ENCODE measurements around the gene RMC1. TPM values are rescaled to one million over a fixed set of nuclear protein-coding genes. Genes with fewer than 3 reads are reported as not detected.

Gene RMC1
- total RNA-seq, 4 donors from 2014 or later: 19.7 to 30.6 (median 23.8) TPM

DNA sequence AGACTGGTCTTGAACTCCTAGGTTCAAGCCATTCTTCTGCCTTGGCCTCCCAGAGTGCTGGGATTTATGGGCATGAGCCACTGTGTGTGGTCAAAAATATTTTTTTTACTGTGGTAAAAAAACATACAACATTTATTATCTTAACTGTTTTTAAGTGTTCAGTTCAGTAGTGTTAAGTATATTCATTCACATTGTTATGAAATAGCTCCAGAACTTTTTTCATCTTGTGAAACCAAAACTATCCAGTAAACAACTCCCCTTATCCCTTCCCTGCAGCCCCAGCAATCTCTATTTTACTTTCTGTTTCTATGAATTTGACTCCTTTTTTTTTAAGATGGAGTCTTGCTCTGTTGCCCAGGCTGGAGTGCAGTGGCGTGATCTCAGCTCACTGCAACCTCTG lies 9.3 kb downstream of the RMC1 start:
- TF ChIP-seq, protein P1, sequence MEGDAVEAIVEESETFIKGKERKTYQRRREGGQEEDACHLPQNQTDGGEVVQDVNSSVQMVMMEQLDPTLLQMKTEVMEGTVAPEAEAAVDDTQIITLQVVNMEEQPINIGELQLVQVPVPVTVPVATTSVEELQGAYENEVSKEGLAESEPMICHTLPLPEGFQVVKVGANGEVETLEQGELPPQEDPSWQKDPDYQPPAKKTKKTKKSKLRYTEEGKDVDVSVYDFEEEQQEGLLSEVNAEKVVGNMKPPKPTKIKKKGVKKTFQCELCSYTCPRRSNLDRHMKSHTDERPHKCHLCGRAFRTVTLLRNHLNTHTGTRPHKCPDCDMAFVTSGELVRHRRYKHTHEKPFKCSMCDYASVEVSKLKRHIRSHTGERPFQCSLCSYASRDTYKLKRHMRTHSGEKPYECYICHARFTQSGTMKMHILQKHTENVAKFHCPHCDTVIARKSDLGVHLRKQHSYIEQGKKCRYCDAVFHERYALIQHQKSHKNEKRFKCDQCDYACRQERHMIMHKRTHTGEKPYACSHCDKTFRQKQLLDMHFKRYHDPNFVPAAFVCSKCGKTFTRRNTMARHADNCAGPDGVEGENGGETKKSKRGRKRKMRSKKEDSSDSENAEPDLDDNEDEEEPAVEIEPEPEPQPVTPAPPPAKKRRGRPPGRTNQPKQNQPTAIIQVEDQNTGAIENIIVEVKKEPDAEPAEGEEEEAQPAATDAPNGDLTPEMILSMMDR (IDR thresholded peaks at IDR 0.05): no peak
- no peak for DNase-seq (ENCODE audit: low spot score)
- ATAC-seq (ENCODE audit: low FRiP score): peak; percentile 52

DNA sequence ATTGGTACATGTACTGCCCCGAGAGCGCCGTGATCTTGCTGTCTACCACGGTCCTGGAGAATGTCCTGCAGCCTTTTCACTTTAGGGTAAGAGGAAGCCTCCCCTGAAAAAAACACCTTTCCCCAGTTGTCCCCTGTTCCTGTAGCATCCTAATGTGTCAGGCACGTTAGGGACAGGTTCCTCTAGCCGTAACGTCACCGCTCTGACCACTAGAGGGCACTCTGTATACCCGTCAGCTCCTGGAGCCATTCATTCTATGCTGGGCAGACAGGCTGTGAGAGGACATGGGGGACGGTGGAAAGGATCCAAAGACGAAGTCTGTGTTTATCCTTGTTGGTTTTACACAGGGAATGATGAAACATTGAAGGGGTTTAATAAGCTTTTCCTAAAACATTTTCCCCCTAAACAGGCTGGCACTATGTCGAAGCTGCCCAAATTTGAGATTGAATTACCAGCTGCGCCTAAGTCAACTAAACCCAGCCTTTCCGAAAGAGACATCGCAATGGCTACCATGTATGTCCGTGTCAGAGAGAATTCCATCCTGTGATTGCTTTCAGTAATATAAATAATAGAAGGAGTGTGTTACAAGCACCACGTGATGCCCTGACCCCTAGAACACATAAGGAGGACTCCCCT lies 12.7 kb downstream of the RMC1 start:
- DNase-seq (ENCODE audit: low spot score) (peak; percentile 38), ATAC-seq (ENCODE audit: low FRiP score) (peak; percentile 90)
- TF ChIP-seq, protein P1 (IDR thresholded peaks at IDR 0.05): peak in 1 of 3 donors; percentile 53

DNA sequence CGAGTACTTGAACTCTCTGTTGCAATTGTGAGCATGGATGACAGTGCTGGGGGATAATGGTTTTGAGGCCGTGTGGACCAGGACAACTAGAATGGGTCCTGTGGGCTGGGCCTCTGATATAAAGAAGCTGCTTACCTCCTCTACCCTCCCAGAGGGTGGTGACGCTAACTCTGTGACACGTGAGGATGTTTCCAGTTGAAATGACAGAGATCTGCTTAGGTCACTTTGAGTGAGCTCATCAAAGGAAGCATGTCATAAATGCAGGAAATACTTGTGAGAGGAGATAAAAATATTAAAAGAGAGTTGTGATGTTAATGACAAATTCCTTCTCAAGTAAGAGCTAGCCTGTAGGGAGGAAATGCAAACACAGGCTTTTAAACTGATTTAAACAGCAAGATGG lies 16.4 kb downstream of the RMC1 start:
- TF ChIP-seq, protein P1 (IDR thresholded peaks at IDR 0.05): no peak
- ATAC-seq (ENCODE audit: low FRiP score) (no peak), DNase-seq (ENCODE audit: low spot score) (no peak)

DNA sequence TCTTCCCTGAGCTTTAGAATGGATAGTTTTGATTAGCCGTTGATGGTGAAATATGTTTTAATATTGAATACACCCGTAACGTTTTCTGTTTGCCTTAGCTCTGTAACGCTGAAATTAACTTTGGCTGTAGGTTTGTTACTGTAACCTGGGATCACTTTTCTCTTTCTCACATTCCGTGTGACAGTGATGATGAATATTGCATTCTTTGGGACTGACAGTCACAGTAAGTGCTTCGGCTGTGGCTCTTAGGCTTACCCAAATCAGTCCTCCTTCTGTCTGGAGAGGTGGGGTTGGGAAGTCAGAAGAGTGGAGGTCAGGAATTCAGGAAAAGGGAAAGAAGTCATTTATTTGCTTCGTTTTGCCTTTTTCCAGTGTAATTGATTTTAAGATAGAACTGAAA lies 18.0 kb downstream of the RMC1 start:
- ATAC-seq (ENCODE audit: low FRiP score) (no peak), DNase-seq (ENCODE audit: low spot score) (no peak)
- TF ChIP-seq, protein P1 (IDR thresholded peaks at IDR 0.05): no peak

DNA sequence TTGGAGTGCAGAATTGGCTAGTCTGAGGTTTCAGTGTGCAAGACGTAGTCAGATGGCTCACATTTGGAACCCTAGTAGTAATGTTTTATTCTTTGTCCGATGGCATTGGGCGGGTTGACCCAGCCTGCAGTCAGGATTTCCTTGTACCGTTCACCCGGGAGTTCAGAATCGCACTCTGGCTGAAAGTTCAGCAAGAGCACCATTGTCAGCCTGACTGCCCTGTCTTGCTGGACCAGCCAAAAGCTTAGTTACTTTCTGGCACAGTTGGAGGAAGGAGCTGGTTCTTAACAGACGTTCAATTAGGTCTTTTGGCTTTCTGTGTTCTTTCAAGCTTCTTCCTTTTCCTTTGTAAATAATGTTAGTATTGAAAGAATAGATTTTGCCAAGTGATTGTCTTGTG lies 18.6 kb downstream of the RMC1 start:
- ATAC-seq (ENCODE audit: low FRiP score) (no peak), DNase-seq (ENCODE audit: low spot score) (no peak)
- TF ChIP-seq, protein P1 (IDR thresholded peaks at IDR 0.05): no peak

DNA sequence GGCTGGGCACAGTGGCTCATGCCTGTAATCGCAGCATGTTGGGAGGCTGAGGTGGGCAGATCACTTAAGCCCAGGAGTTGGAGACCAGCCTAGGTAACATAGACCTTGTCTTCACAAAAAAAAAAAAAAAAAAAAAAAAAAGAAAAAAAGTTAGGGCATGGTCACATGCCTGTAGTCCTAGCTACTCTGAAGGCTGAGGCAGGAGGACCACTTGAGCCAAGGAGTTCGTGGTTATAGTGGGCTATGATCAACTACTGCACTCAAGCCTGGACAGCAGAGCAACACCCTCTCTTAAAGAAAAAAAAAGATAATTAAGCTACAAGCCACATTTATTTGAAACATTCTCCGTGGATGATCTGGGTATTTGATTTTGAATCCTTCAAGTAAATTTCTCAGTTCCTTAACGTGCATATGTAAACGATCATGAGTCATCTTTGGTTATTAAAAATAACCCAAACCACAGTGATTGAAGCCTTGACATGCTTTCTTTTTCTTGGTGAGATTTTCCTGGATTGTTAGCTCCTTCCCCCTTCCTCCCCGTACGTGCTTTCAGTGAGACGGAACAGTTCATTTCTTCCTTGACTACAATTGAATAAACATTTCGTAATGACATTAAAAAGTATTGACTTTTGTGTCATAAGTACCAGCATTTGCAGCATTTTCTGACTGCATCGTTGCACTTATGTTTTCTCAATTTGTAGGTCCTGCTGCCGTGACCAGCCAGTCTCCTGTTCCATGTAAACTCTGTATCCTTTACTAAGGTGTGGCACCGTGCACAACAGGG lies 20.3 kb downstream of the RMC1 start:
- TF ChIP-seq, protein P1 (IDR thresholded peaks at IDR 0.05): no peak
- no peak for ATAC-seq (ENCODE audit: low FRiP score)
- DNase-seq (ENCODE audit: low spot score): no peak
